ENCODE data around the gene TPK1.
A peak's percentile ranks its signal among the peaks of the same experiment; 100 is the strongest.

Gene TPK1

GRCh38 chr7:144659211-144659610 lies 176.6 kb downstream of the TPK1 start:
- Histone ChIP-seq H3K79me2 (ENCODE audit: insufficient read depth, low read depth) (no peaks in the 10 kb centered on the region), H4K20me1 (ENCODE audit: insufficient read depth) (no peaks in the 10 kb centered on the region), H3K27me3 (ENCODE audit: insufficient read depth, low read depth) (no peaks in the 10 kb centered on the region), H3K4me3 (IDR thresholded peaks at IDR 0.05; ENCODE audit: insufficient read depth, low read depth, low read length) (no peak overlapping the region), H3K36me3 (ENCODE audit: insufficient read depth) (no peaks in the 10 kb centered on the region), H3K9ac (no peak overlapping the region), H2AFZ (ENCODE audit: low read depth) (no peak overlapping the region), H3K4me2 (no peak overlapping the region), H3K4me1 (ENCODE audit: low read depth, poor library complexity, severe bottlenecking) (peaks cover 12% of the 10 kb centered on the region), H3K27ac (no peak overlapping the region)
- no peak for TF ChIP-seq CTCF (conservative IDR thresholded peaks at IDR 0.05; ENCODE audit: low read depth, low read length)

- no peak for TF ChIP-seq CTCF (conservative IDR thresholded peaks at IDR 0.05; ENCODE audit: low read depth, low read length)
- H3K27me3 ChIP-seq (ENCODE audit: insufficient read depth, low read depth): no peaks in the 10 kb centered on the region
- H3K4me2 ChIP-seq: no peak overlapping the region
- H4K20me1 ChIP-seq (ENCODE audit: insufficient read depth): no peaks in the 10 kb centered on the region
- H3K4me1 ChIP-seq (ENCODE audit: low read depth, poor library complexity, severe bottlenecking): peaks cover 33% of the 10 kb centered on the region
- no peaks in the 10 kb centered on the region for H3K36me3 ChIP-seq (ENCODE audit: insufficient read depth)
- no peak overlapping the region for H3K4me3 ChIP-seq (IDR thresholded peaks at IDR 0.05; ENCODE audit: insufficient read depth, low read depth, low read length)
- H3K79me2 ChIP-seq (ENCODE audit: insufficient read depth, low read depth): no peaks in the 10 kb centered on the region
- peak overlapping the region; percentile 11; the same call in 1 of the 2 replicates for H2AFZ ChIP-seq (ENCODE audit: low read depth)
- no peak overlapping the region for H3K9ac ChIP-seq
- H3K27ac ChIP-seq: no peak overlapping the region
These were observed 178.8 kb downstream of the TPK1 start for GRCh38 chr7:144656965-144657517.

GRCh38 chr7:144653449-144653848 lies 182.4 kb downstream of the TPK1 start:
- H3K4me3 ChIP-seq (IDR thresholded peaks at IDR 0.05; ENCODE audit: insufficient read depth, low read depth, low read length): no peak overlapping the region
- H3K4me1 ChIP-seq (ENCODE audit: low read depth, poor library complexity, severe bottlenecking): peaks cover 48% of the 10 kb centered on the region
- H3K9ac ChIP-seq: no peak overlapping the region
- no peaks in the 10 kb centered on the region for H4K20me1 ChIP-seq (ENCODE audit: insufficient read depth)
- no peaks in the 10 kb centered on the region for H3K27me3 ChIP-seq (ENCODE audit: insufficient read depth, low read depth)
- no peaks in the 10 kb centered on the region for H3K36me3 ChIP-seq (ENCODE audit: insufficient read depth)
- H3K4me2 ChIP-seq: peak overlapping the region; percentile 16
- H3K79me2 ChIP-seq (ENCODE audit: insufficient read depth, low read depth): no peaks in the 10 kb centered on the region
- no peak for TF ChIP-seq CTCF (conservative IDR thresholded peaks at IDR 0.05; ENCODE audit: low read depth, low read length)
- H2AFZ ChIP-seq (ENCODE audit: low read depth): peak overlapping the region; percentile 11; the same call in 1 of the 2 replicates
- peak overlapping the region; percentile 9; the same call in 1 of the 2 replicates for H3K27ac ChIP-seq

- H3K4me3 ChIP-seq (IDR thresholded peaks at IDR 0.05; ENCODE audit: insufficient read depth, low read depth, low read length): no peak overlapping the region
- H3K27ac ChIP-seq: no peak overlapping the region
- no peaks in the 10 kb centered on the region for H3K27me3 ChIP-seq (ENCODE audit: insufficient read depth, low read depth)
- H3K79me2 ChIP-seq (ENCODE audit: insufficient read depth, low read depth): no peaks in the 10 kb centered on the region
- H2AFZ ChIP-seq (ENCODE audit: low read depth): no peak overlapping the region
- TF ChIP-seq CTCF (conservative IDR thresholded peaks at IDR 0.05; ENCODE audit: low read depth, low read length): no peak
- H3K9ac ChIP-seq: no peak overlapping the region
- H3K4me1 ChIP-seq (ENCODE audit: low read depth, poor library complexity, severe bottlenecking): peaks cover 37% of the 10 kb centered on the region
- H4K20me1 ChIP-seq (ENCODE audit: insufficient read depth): no peaks in the 10 kb centered on the region
- no peak overlapping the region for H3K4me2 ChIP-seq
- H3K36me3 ChIP-seq (ENCODE audit: insufficient read depth): no peaks in the 10 kb centered on the region
These were observed 185.4 kb downstream of the TPK1 start for GRCh38 chr7:144650439-144650838.
